GM19023 (cell line): ENCODE measurements around the gene PTH1R.

Experiments
- ATAC-seq: cut with Tn5 transposase; IDR thresholded peaks from one replicate; pipeline ENCODE4 v1.9.1; 2021; ENCODE audit warnings: mild to moderate bottlenecking, moderate library complexity; ENCODE audit not compliant: unreplicated experiment

PTH1R gene

GRCh38 chr3:46926871-46927717, 49.6 kb downstream of the PTH1R start:
- peak; percentile 53 for ATAC-seq

- ATAC-seq, result no peak
Observed at GRCh38 chr3:46927718-46928073, 50.2 kb downstream of the PTH1R start.

GRCh38 chr3:46928282-46928681, 50.8 kb downstream of the PTH1R start:
- no peak for ATAC-seq

GRCh38 chr3:46929324-46929723, 51.8 kb downstream of the PTH1R start:
- no peak for ATAC-seq

GRCh38 chr3:46930166-46930944, 52.8 kb downstream of the PTH1R start:
- ATAC-seq, result no peak

GRCh38 chr3:46930945-46931403, 53.5 kb downstream of the PTH1R start:
- no peak for ATAC-seq

GRCh38 chr3:46931631-46932331, 54.3 kb downstream of the PTH1R start:
- ATAC-seq, result no peak

GRCh38 chr3:46932455-46933225, 55.1 kb downstream of the PTH1R start:
- no peak for ATAC-seq

- no peak for ATAC-seq
Observed at GRCh38 chr3:46933261-46933660, 55.7 kb downstream of the PTH1R start.

- ATAC-seq, result no peak
Observed at GRCh38 chr3:46934072-46934471, 56.6 kb downstream of the PTH1R start.

- no peak for ATAC-seq
Observed at GRCh38 chr3:46934498-46935167, 57.1 kb downstream of the PTH1R start.

GRCh38 chr3:46935168-46935858, 57.8 kb downstream of the PTH1R start:
- ATAC-seq, result no peak

- ATAC-seq, result no peak
Observed at GRCh38 chr3:46935989-46936558, 58.6 kb downstream of the PTH1R start.

GRCh38 chr3:46936733-46937250, 59.3 kb downstream of the PTH1R start:
- no peak for ATAC-seq

GRCh38 chr3:46938118-46938517, 60.6 kb downstream of the PTH1R start:
- ATAC-seq, result no peak

- ATAC-seq, result no peak
Observed at GRCh38 chr3:46939578-46940445, 62.3 kb downstream of the PTH1R start.

GRCh38 chr3:46942076-46942475, 64.6 kb downstream of the PTH1R start:
- ATAC-seq, result no peak
